ENCODE data around the gene TLK2.

DNA sequence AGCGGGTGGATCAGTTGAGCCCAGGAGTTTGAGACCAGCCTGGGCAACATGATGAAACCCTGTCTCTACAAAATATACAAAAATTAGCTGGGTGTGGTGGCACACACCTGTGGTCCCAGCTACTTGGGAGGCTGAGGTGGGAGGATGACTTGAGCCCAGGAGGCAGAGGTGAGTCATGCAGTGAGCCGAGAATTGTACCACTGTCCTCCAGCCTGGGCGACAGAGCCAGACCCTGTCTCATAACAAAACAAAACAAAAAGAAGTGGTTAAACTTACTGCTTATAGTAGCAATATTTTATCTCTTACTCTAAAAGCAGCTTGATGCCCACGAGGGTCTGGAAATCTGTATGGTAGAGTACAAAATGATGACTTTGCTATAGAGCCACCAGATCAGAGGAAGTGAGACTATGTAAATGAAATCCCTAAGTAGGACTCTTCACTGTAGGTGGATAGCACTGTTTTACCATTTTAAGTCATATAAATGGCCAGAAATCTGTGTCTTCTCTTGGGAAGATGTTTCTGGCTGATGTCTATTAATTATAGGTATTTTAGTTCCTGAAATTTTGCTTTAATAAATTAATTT lies 88.5 kb downstream of the TLK2 start:
- TF ChIP-seq, protein P1, sequence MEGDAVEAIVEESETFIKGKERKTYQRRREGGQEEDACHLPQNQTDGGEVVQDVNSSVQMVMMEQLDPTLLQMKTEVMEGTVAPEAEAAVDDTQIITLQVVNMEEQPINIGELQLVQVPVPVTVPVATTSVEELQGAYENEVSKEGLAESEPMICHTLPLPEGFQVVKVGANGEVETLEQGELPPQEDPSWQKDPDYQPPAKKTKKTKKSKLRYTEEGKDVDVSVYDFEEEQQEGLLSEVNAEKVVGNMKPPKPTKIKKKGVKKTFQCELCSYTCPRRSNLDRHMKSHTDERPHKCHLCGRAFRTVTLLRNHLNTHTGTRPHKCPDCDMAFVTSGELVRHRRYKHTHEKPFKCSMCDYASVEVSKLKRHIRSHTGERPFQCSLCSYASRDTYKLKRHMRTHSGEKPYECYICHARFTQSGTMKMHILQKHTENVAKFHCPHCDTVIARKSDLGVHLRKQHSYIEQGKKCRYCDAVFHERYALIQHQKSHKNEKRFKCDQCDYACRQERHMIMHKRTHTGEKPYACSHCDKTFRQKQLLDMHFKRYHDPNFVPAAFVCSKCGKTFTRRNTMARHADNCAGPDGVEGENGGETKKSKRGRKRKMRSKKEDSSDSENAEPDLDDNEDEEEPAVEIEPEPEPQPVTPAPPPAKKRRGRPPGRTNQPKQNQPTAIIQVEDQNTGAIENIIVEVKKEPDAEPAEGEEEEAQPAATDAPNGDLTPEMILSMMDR (IDR thresholded peaks at IDR 0.05) = no peak
- TF ChIP-seq POLR2A (IDR thresholded peaks at IDR 0.05) (no peak), POLR2AphosphoS5 (IDR thresholded peaks at IDR 0.05) (no peak)

All from sigmoid colon (tissue), 4 donors.